Measurements from ENCODE around the gene GGT1.
"Not testable (repeated sequence)": the region's sequence is repeated elsewhere in the genome, so short reads cannot be mapped to it uniquely, and the experiment has no call there.

The GGT1 gene

DNA sequence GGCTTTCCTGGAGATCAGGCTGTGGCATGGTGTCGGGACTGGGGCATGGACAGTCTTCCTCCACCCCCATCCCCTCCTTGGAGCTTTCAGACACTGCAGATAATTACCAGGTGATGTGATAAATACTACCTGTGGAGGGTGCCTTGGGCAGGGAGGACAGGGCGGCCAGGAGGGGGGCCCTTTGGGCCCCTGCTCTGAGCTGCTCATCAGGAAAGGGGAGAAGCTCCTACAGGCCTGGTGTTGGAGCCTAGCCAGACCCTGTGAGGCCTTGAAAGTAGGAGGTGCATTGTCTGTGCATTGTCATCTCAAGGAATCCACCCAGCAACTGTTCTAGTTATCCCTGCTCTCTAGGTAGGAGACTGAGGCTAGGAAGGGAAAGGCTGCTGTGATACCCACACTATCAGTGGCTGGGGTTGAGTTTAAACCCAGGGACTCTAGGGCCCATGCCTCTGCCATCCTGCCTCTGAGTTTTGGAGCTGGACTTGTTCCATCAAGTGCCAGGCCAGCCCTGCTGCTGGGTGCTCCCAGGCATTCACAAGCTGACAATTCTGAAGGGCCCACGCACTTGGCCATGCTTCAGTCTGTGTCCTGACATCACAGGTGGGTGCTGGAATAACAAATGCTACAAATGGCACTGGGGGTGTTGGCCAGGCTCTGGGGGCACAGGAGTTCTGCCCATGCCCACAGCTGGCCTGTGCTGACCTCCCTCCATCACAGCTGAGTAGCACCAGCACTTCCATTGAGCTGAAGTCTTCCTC, 2.9 kb upstream of the GGT1 start:
- DNase-seq: not testable (repeated sequence)

DNA sequence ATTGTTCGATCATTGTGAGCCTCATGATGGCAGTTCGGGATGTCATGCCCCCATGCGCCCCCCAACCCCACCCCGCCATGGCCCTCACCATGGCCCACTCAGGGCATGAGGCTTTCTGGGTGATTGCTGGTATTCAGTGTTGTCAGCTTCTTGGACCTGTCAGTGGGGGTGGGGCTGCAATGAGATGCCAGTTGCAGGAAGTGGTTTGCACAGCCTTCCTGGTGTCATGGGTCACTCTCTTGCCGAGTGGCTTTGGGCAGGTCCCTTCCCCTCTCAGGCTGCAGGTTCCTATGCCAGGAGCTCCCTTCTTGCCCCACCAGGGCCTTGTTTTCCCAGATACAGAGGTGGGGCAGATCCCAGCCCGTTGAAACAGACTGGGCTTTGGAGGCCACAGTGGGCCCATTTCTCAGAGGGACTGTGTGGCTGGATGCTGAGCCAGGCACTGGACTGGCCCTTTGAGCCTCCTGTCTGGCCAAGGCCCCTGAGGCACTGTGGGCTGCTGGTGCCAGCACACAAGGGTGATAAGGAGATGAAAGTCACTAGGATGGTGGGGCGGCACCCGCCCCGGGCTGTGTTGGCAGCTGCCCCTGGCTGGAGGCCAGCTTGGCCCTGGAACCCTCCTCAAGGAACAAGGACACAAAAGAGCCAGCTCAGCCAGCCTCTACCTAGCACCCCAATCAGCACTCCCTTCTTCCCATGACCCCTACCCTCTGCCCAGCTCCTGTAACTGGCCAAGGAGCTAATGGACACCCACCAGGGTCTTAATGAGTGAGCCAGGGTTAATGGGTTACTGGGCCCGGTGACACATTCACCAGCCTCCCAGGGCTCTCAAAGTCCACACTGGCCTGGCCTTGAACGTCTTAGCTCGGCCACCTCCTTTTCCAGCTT, 1.5 kb upstream of the GGT1 start:
- no peak for DNase-seq

DNA sequence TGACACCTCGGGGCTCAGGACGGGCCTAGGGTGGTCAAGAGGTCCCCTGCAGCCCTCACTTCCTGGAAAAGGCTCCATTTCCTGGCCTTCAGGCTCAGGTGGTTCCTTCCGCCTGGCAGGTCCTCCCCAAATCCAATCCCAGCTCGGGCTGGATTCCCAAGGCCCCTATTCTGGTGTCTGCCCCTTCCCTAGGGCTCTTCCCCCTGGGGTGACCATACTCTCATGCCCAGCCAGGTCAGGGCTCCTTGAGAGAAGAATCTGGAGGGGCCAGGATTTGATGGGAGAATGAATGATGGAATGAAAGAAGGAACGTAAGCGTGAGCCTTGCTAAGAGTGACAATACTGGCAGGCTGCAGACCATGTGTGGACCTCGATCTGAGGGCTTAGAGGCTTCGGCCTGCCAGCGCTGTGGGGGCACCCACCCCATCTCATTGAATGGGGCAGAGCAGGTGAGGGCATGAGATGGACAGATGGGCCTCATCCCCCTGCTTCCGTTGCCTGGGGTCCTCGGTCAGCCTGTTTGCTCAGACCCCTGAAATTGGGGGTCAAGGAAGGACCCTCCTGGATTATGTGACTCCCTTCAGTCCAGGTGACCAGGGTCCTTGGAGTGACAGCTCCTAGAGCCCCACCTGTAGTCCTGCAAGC, 766 bp upstream of the GGT1 start:
- not testable (repeated sequence) for DNase-seq

DNA sequence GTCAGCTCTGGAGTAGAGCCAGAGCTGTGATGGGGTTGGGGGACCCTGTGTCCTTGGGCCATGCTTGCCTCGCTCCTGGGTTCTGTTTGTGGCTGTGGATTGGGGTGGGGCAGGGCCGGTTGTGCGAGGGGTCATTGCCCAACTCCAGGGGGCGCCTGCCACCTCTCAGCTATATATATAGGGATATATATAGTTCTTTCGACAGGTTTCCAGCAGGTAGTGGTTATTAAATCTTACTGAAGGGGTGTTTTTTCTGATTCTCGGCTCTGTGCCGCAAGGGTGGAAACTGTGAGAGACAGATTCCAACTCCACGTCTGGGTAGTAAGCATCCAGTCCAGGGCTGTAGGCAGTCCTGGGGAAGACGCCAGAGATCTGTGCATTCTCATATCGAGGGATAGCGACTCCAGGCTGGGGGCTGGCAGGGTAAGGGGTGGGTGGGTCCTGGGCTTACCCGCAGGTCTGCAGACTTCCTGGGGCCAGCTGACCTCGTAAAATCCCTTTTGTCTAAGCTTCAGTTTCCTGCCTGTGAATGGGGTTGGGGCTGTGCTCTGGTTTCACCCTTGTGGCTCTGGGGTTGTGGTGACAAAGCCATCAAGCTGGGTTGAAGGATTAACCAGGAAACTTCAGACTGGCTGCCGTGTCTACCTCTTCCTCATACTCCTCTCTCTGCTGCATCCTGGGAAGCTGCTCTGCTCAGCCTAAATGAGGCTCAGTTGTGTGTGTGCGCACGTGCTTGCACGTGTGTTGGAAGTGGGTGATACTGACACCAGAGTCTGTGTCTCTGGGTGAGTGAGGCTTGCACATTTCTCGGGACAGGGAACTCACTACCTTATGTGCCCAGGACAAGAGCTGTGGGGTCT, 1.0 kb downstream of the GGT1 start:
- not testable (repeated sequence) for DNase-seq

DNA sequence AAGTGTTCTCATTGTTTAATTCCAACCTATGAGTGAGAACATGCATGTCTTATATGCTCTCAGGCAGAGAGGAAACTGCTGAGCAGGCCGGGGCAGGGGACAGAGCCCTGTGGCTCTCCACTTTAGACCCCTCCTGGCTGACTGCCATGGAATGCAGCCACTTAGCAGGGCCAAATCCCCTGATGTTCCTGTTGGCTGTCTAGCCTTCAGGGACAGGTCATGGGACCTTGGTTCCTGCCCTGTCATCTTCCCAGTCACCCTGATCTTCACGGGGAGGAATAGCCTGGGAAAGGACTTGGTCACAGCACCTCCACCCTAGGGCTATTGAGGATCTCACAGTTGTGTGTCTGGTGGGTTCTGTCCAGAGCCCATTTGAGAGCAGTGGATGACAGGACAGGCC, 3.3 kb downstream of the GGT1 start:
- not testable (repeated sequence) for DNase-seq

DNA sequence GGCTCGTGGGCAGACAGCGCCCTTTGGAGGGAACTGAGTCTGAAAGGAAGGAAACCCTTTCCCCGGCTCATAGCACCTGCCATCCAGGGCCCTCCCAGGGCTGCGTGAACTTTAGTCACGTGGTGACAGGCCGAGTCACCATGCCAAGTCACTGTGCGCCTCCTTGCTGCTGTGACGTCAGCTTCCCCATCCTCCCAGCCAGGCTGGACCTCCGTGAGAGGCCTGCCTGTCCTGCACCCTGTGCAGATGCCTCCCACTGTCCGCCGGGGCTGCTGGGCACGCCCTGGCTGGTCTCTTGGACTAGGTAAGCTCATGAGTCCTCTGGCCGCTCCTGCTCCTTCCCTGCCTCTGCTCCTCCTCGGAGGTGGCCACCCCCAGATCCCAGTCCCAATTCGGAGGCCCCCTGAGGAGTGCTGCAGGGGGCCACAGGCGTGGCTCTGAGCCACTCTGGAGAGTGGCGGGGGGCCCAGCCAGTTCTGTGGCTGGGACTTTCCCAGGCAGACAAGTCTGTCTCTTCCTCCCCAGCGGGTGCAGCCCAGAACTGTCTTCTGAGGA, 4.5 kb downstream of the GGT1 start:
- DNase-seq: peak; percentile 77 to 80

DNA sequence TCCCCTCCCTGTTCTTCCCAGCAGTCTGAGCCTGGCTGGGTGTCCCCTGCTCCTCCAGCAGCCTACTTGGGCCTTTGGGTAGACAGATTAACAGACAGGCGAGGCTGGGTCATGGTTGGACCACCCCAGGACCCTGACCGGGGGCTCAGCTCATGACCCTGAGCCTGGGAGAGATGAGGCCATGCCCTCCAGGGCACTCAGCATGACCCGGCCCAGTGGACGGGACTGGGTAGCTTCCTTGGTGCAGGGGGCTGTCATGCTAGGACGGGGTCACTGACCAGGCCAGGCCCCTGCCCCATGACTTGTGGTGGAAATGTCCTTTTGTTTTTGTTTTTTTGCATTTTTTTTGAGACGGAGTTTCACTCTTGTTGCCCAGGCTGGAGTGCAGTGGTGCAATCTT, 5.3 kb downstream of the GGT1 start:
- DNase-seq: not testable (repeated sequence)

DNA sequence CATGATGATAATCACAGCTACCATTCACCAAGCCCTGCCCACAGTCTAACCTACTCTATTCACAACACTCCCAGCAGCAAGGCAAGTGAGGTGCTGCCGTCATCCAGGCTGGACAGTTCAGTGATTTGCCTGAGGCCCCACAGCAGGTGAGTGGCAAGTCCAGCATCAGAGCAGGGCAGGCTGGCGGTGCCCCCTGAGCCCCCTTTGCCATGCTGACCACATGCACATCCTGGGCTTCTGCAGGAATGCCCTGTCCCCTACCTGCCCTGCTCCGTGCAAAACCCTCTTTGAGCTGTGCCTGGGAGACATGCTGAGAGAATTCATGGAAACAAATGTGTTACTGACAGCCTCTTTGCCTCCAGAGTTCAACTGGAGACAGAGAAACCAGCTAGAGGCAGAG, 6.9 kb downstream of the GGT1 start:
- not testable (repeated sequence) for DNase-seq

DNA sequence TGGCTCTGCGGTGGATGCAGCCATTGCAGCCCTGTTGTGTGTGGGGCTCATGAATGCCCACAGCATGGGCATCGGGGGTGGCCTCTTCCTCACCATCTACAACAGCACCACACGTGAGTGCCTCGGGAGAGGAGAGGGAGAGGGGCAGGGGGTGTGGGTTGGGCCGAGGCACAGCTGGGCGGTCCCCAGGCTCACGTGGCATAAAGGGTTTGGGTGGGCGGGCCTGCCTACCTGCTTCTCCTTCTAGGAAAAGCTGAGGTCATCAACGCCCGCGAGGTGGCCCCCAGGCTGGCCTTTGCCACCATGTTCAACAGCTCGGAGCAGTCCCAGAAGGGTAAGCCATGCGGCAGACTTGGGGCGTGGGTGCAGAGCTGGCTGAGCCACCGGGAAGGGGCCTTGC, 11.8 kb downstream of the GGT1 start:
- not testable (repeated sequence) for DNase-seq

DNA sequence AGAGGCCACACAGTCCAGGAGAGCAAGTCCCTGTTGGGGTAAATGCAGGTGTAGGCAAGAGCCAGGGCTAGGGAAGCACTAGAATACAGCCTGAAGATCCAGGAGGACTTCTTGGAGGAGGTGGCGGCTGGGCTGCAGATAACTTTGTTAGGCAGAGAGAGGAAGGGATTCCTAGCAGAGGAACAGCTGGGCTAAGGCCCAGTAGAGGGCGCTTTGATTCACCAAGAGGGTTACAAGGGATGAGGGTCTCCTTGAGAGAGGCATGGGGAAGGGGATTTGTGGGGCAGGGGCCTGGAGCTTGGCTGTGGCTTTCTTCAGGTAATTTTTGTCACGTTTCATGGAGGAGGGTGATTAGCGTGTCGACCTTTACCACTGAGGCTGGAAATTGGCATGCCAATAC, 18.3 kb downstream of the GGT1 start:
- DNase-seq: not testable (repeated sequence)

DNA sequence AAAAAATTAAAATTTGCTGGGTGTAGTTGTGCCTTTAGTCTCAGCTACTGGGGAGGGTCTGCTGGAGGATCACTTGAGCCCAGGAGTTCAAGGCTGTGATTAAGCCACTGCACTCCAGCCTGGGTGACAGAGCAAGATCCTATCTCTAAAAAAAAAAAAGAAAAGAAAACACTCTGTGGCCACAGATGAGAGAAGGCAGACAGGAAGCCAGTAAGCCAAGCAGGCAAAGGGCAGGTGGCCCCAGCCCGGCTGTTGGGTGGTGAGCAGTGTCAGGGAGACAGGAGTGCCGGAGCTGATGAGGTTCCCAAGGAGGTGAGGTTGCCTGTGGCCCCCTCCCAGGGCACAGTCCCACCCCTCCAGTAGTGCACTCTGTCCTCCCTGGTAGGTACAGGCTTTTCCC, 19.6 kb downstream of the GGT1 start:
- not testable (repeated sequence) for DNase-seq

DNA sequence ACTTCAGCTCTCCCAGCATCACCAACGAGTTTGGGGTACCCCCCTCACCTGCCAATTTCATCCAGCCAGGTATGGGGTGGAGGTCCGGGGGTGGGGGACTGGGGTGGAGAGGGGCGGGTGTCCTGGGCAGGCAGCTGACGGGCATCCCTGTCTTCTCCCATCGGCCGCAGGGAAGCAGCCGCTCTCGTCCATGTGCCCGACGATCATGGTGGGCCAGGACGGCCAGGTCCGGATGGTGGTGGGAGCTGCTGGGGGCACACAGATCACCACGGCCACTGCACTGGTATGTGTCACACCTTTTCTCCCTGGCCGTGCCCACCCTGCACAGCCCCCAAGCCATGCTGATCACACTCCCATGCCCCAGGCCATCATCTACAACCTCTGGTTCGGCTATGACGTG, 24.9 kb downstream of the GGT1 start:
- DNase-seq: not testable (repeated sequence)

DNA sequence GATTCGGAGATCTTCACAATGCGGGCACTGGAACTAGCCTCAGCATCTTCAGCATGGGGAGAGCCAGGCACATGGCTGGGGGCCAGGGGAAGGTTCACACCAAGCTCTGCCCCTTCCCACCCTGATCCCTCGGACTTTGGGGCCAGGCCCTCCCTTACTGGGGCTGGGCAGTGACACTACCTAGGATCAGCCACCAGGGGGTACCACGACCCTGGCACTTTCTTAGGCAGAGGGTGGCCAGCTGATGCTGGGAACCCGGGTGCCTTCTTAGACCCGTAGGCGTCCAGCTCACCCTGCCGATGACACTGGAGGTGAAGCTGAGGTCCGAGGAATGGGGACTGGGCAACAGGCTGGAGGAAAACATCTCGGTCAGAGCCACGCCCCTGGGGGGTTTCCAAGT, 26.1 kb downstream of the GGT1 start:
- DNase-seq: not testable (repeated sequence)

DNA sequence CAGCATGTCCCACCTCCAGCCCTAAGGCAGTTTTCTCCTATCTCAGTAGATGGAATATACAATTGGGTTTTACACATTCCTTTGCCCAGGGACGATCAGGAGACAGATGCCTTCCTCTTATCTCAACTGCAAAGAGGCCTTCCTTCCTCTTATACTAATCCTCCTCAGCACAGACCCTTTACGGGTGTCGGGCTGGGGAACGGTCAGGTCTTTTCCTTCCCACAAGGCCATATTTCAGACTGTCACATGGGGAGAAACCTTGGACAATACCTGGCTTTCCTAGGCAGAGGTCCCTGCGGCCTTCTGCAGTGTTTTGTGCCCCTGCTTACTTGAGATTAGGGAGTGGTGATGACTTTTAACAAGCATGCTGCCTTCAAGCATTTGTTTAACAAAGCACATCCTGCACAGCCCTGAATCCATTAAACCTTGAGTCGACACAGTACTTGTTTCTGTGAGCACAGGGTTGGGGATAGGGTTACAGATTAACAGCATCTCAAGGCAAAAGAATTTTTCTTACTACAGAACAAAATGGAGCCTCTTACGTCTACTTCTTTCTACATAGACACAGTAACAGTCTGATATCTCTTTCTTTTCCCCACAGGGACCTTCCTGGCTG, 27.9 kb downstream of the GGT1 start:
- not testable (repeated sequence) for DNase-seq

DNA sequence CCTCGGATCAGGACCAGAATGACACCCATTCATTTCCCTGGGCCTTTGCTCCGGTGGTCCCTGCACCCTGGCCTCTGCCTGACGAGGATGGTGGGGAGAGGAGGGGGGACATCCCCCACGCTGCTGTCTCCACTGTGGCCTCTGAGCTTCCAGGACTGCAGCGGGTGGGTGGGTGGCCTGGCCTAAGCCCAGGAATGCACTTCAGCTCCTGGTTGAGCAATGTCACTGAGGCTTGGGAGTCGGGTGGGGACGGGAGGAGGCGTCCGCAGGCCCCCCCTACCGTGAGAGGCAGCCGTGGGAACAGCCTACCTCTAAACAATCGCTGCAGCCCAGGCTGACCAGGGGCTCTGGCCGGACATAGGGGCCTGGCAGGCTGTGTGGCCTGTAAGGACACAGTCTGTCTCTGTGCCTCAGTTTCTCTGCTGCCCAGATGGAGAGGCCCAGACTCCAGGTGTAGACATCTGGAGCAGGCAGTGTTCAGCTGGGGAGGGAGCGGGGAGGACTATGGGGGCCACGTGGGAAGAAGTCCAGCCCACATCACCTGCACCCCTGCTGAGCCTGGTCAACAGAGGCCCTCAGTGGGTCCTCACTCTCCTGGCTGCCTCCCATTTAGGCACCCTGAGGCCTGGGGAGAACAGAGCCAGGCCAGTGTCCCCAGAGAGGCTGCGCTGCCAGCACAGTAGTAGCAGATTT, 28.6 kb downstream of the GGT1 start:
- not testable (repeated sequence) for DNase-seq

DNA sequence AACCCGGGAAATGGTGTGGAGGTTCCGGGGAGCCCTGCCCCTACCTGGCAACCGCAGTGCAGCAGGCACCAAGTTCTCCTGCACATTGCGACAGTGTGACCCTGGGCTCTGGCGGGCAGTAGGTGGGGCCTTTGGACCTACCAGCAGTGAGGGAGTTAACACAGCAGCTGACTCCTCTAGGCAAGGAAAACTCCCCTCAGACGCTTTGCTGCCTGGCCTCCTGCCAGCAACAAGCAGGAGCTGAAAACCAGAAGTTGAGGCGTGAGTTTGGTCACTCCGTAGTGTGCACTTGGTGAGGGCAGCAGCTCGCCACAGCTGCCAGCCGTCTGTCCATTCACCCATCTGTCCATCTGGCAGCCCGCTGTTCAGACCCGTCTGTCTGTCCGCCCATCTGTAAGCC, 29.6 kb downstream of the GGT1 start:
- DNase-seq: not testable (repeated sequence)

DNA sequence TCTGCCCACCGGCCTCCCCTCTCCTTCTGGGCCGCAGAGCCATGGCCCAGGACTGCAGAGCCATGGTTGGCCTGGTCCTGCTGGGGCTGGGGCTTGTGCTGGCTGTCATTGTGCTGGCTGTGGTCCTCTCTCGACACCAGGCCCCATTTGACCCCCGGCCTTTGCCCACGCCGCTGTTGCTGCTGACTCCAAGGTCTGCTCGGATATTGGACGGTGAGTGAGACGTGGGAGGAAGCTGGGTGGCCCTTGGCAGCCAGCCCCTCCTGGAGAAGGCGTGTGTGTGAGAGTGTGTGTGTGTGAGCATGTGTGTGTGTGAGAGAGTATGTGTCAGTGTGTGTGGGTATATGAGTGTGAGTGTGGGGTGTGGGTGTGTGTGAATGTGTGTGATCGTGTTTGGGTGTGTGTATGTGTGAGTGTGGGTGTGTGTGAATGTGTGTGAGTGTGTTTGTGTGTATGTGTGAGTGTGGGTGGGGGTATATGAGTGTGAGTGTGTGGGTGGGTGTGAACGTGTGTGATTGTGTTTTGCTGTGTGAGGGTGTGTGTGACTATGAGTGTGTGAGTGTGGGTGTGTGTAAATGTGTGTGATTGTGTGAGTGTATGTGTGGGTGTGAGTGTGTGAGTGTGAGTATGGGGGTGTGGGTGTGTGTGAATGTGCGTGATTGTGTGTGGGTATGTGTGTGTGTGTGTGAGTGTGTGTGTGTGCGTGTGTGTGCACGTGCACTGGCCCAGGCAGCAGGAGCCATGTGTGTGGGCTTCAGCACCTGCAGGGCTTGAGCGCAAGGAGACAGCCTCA, 30.4 kb downstream of the GGT1 start:
- DNase-seq: not testable (repeated sequence)

DNA sequence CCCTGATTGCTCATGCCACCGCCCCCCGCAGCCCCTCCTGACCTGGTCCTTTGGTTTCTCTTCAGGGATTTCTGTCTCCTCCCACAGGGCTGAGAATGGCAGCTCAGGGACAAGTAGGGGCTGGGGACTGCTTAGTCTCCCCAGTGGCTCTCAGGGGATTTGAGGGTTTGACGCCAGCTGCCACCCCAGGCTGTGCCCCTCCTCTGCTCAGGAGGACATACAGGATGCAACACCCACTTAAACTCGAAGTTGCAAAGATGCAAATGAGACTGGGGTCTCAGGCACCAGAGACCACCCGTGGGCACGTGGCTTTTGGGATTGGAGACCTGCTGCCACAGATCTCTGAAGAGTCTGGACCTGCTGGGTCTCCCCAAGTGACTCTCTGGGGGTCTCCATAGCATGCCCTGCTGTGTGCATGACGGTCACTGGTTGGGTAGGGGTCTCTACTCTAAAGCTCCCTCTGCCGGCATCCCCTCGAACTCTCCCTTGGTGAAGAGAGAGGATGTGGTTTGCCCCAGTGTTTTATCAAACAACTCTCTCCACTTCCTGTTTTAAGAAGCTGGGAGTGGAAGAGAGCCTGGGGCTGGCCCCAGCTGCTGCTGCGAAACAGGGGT, 31.9 kb downstream of the GGT1 start:
- DNase-seq: not testable (repeated sequence)

DNA sequence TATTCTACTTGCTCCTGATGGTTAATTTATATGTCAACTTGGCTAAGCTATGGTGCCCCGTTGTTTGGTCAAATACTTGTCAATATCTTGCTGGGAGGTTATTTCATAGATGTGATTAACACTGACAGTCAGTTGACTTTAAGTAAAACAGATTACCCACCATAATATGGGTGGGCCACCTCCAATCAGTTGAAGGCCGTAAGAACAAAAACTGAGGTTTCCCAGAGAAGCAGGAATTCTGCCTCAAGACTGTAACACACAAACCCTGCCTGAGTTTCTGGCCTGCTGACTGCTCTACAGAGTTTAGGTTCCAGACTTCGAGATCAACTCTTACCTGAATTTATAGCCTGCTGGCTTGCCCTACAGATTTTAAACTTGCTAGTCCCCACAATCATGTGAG, 33.5 kb downstream of the GGT1 start:
- not testable (repeated sequence) for DNase-seq

DNA sequence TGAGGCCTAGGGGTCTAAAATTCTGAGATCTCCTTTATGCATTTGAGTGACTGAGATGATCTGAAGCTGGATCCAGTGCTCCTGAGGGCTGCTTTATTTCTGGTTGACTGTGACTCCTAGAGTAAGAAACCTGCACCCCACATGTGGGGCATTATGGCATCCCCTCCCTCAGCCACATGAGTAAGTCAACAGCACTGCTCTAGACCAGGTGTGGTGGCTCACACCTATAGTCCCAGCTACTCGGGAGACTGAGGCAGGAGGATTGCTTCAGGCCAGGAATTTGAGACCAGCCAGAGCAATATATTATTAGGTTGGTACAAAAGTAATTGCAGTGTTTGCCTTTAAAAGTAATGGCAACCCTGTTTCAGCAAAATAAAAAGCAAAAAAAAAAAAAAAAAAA, 39.3 kb downstream of the GGT1 start:
- not testable (repeated sequence) for DNase-seq

Data from SHP77 (cell line).